Measurements from ENCODE around the gene NFIC. TPM values are rescaled to one million over a fixed set of nuclear protein-coding genes. Genes with fewer than 3 reads are reported as not detected.

NFIC gene
- total and polyA plus RNA-seq, 2 of the 4 experiments (the other 2 are of a cell fraction), result 21.9 to 32.1 TPM

DNA sequence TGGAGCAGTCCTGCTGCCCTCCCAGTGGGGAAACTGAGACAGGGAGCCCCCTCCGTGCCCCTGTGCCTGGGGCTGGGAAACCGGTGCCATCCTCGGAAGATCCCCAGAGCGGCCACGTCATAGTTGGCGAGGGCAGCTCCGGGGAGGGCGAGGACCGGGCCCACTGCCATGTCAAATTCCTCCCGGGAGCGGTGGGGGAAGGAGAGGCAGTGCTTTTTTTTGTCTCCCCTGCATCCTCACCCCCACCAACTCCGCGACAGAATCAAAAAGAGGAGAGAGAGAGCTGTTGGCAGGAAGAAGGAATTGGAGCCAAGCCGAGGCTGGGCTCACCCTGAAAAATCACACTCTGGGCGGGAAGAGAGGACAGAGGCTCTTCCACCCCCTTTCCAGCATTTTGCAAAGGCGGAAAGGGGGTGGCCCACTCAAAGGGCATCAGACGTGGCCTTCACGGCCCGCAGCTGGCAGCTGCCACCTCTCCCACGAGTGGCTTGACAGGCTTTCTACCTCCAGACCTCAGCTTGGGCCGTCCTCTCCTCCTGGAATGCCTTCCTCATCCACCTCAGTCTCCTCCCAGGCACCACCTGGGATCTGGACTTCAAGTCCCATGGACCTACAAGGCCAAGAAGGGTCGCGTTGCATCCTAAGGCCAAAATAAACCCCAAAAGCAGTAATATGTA, 19.6 kb upstream of the NFIC start:
- peak overlapping the region; percentile 86 for H2AK9ac ChIP-seq (replicated peaks; ENCODE audit: low read depth, low read length, poor library complexity)
- no peaks in the 10 kb centered on the region for H3K9me3 ChIP-seq (ENCODE audit: control insufficient read depth, insufficient read depth, low read length)
- no peak overlapping the region for H3K27ac ChIP-seq (ENCODE audit: insufficient read depth, low read length)
- H2BK15ac ChIP-seq (ENCODE audit: low read depth, low read length), result peak overlapping the region; percentile 47; the same call in 1 of the 3 replicates
- peak; percentile 48 for ATAC-seq (ENCODE audit: low read depth)
- peaks cover 15% of the 10 kb centered on the region for H3K4me1 ChIP-seq (ENCODE audit: control insufficient read depth, insufficient read depth, low read length)
- 0 out of 2 replicates have a peak overlapping the region, but pooled peaks have one; percentile 14 for H3K14ac ChIP-seq (replicated peaks; ENCODE audit: low read depth, low read length)
- peak overlapping the region; percentile 66 for H4K91ac ChIP-seq (ENCODE audit: insufficient read depth, low read depth, low read length)
- CTCF ChIA-PET, result interaction anchor here (0.5 kb wide), 1 partner anchor 95 kb away, joined by 3 read pairs; no protein-coding TSS in a partner anchor
- 0 out of 2 replicates have a peak, but pooled peaks cover 3% of the 10 kb centered on the region for H3K9me1 ChIP-seq (ENCODE audit: insufficient read depth, low read length)
- no peak overlapping the region for H3K4me3 ChIP-seq (ENCODE audit: insufficient read depth, low read depth, low read length)
- H3K4ac ChIP-seq (ENCODE audit: low read depth, low read length), result peak overlapping the region; percentile 78
- H3K79me1 ChIP-seq (ENCODE audit: low read depth in 1 of 2, low read length in 2 of 2), result no peaks in the 10 kb centered on the region
- peak overlapping the region; percentile 90 for H2AK5ac ChIP-seq (ENCODE audit: low read depth, low read length)
- no peak overlapping the region for H2BK5ac ChIP-seq (ENCODE audit: low read depth, low read length, poor library complexity, severe bottlenecking)
- peak overlapping the region; percentile 1; the same call in 1 of the 2 replicates for H4K5ac ChIP-seq (ENCODE audit: low read depth, low read length)
- intact Hi-C loops (cut with micrococcal nuclease), result no loop called here
- POLR2A ChIA-PET (ENCODE audit: unreplicated experiment), result no interaction called here
- no peaks in the 10 kb centered on the region for H4K20me1 ChIP-seq (ENCODE audit: insufficient read depth, low read length)
- H3K56ac ChIP-seq (ENCODE audit: extremely low read depth, insufficient read depth, low read length), result no peak overlapping the region
- H3K36me3 ChIP-seq (ENCODE audit: control insufficient read depth, insufficient read depth, low read length), result no peaks in the 10 kb centered on the region
- peak; percentile 67; the same call in 1 of the 2 replicates for TF ChIP-seq MAZ (IDR thresholded peaks at IDR 0.05; ENCODE audit: borderline replicate concordance, low read depth, low read length)
- no peak for TF ChIP-seq SMC3 (IDR thresholded peaks at IDR 0.05; ENCODE audit: low read depth, low read length)
- H3K23ac ChIP-seq (ENCODE audit: low read depth, low read length), result 0 out of 2 replicates have a peak overlapping the region, but pooled peaks have one; percentile 29
- no peaks in the 10 kb centered on the region for H3K27me3 ChIP-seq (ENCODE audit: control insufficient read depth, insufficient read depth, low read length)
- H3K18ac ChIP-seq (ENCODE audit: low read depth, low read length), result no peak overlapping the region; the same call in 1 of the 2 replicates
- peak overlapping the region; percentile 24 to 94 for H4K8ac ChIP-seq (ENCODE audit: low read depth in 2 of 2, low read length in 2 of 2)
- dilution Hi-C loops (cut with HindIII; ENCODE audit: low sequenced_read_pairs, unreplicated experiment), result no loop called here
- BruUV-seq (replicated peaks), result no TSS peak
- no peak for DNase-seq
- peak overlapping the region; percentile 95 for H2AFZ ChIP-seq (replicated peaks; ENCODE audit: low read length, poor library complexity)
- H3K9ac ChIP-seq (ENCODE audit: low read depth, low read length), result 0 out of 2 replicates have a peak overlapping the region, but pooled peaks have one; percentile 8
- in situ Hi-C loops (cut with MboI; ENCODE audit: low sequenced_read_pairs), result no loop called here
- H2BK120ac ChIP-seq (ENCODE audit: low read depth, low read length), result peak overlapping the region; percentile 88
- H3K4me2 ChIP-seq (ENCODE audit: low read depth, low read length), result peak overlapping the region; percentile 17; the same call in 1 of the 2 replicates
- peak overlapping the region; percentile 87 for H2BK20ac ChIP-seq (ENCODE audit: low read depth, low read length)
- no CpG with 5 or more reads among the region's 23 CpGs for WGBS, 2 experiments (ENCODE audit: extremely low coverage in 2 of 2, insufficient read length in 1 of 2)
